K562 (cell line): ENCODE data around the gene UNC93B1. TPM values are rescaled to one million over a fixed set of nuclear protein-coding genes. Genes with fewer than 3 reads are reported as not detected.

Experiments
- FUS ChIP-seq: fragments of 200-400 bp; formaldehyde crosslinking; optimal IDR thresholded peaks from 2 replicates; pipeline ENCODE3; 2017; ENCODE audit warnings: low read depth, low read length
- NR2F6 ChIP-seq: fragments of 450-650 bp; formaldehyde crosslinking; IDR thresholded peaks from 2 replicates; pipeline ENCODE4 v1.4.0; 2020; ENCODE audit warnings: mild to moderate bottlenecking
- polyA plus RNA-seq, 8 experiments: library from polyadenylated mRNA; depleted of rRNA in 4 of 8; stranded (reverse) in 5 of 8; unstranded in 3 of 8; fragments of >200 nt; fragmentation: Nextera tagmentation in 2 of 8; fragmentation: Illumina TruSeq in 1 of 8; extraction: Ambion mirVana in 2 of 8; extraction: Trizol in 1 of 8; gene quantifications; 2 replicates each; pipeline versions ENCODE4 v1.2.1 to v1.2.3, GENCODE V29; 2011 to 2014; ENCODE audit warnings: inconsistent platforms in 1 of 8, missing spikeins in 1 of 8
- total RNA-seq, 7 experiments: library from RNA; depleted of rRNA in 6 of 7; stranded (reverse); fragments of >200 nt in 6 of 7; fragmentation: Illumina TruSeq in 2 of 7; extraction: Trizol in 2 of 7; gene quantifications; 2 replicates each; pipeline versions ENCODE4 v1.2.1 to v1.2.3, GENCODE V29; 2011 to 2021; ENCODE audit warnings: low replicate concordance in 1 of 7
- TF ChIP-seq, protein P1 (sequence below): fragments of 450-650 bp; IDR thresholded peaks from 2 replicates; pipeline ENCODE4 v1.6.1; 2016; ENCODE audit warnings: mild to moderate bottlenecking, moderate library complexity
- TF ChIP-seq, protein P2 (sequence below): sonication (generic); formaldehyde crosslinking; IDR thresholded peaks from 2 replicates; pipeline ENCODE4 v1.8.0; 2023; ENCODE audit warnings: missing genetic modification reagents, mild to moderate bottlenecking, borderline replicate concordance
- TF ChIP-seq, protein P3 (sequence below): sonication (generic); formaldehyde crosslinking; IDR thresholded peaks from 2 replicates; pipeline ENCODE4 v1.8.1; 2023; ENCODE audit warnings: mild to moderate bottlenecking, missing genetic modification reagents

Gene UNC93B1
- total and polyA plus RNA-seq, 9 of the 15 experiments (the other 6 are each of a cell fraction or from before 2014, with no cell fraction given) = 0.10 to 13.6 (median 6.5) TPM

DNA sequence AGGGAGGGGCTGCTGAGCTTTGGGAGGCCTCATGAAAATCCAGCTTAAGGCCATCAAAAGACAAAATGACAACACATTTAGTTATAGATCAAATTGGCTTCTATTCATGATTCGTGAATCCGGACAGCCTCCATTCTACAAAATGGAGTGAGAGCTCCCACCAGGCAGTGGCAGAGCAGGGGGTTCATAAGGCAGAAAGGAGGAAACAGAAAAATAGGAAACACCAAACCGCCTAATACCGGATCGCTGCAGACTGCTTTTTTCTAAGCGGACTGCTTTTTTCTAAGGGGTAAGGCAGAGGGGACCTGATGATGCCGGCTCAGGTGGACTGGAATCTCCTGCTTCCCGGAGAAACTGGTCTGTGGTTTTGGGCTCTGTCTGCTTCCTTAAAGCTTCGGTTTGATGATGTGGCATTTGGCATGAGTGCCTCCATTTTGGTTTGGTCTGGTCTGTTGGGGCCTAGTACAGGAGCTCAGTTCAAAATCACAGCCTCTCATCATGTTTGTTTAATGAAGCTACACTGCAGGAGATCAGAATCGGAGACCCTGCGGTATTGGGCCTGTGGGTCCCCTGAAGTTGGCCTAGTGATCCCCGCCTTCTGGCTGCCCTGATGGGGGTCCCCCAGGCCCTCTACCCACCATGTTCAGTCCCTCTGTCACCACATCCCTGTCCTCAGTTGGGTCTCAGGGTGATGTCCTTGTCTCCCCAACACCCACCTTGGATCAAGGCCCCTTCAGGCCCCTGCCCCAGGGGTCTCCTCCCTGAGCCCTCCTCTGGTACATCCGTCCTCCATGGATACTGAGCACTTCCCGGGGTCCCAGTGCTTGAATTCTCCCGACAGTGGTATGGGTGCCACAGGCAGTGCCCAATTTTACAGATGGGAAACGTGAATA lies 7.4 kb upstream of the UNC93B1 start (continued):
- TF ChIP-seq, protein P1, sequence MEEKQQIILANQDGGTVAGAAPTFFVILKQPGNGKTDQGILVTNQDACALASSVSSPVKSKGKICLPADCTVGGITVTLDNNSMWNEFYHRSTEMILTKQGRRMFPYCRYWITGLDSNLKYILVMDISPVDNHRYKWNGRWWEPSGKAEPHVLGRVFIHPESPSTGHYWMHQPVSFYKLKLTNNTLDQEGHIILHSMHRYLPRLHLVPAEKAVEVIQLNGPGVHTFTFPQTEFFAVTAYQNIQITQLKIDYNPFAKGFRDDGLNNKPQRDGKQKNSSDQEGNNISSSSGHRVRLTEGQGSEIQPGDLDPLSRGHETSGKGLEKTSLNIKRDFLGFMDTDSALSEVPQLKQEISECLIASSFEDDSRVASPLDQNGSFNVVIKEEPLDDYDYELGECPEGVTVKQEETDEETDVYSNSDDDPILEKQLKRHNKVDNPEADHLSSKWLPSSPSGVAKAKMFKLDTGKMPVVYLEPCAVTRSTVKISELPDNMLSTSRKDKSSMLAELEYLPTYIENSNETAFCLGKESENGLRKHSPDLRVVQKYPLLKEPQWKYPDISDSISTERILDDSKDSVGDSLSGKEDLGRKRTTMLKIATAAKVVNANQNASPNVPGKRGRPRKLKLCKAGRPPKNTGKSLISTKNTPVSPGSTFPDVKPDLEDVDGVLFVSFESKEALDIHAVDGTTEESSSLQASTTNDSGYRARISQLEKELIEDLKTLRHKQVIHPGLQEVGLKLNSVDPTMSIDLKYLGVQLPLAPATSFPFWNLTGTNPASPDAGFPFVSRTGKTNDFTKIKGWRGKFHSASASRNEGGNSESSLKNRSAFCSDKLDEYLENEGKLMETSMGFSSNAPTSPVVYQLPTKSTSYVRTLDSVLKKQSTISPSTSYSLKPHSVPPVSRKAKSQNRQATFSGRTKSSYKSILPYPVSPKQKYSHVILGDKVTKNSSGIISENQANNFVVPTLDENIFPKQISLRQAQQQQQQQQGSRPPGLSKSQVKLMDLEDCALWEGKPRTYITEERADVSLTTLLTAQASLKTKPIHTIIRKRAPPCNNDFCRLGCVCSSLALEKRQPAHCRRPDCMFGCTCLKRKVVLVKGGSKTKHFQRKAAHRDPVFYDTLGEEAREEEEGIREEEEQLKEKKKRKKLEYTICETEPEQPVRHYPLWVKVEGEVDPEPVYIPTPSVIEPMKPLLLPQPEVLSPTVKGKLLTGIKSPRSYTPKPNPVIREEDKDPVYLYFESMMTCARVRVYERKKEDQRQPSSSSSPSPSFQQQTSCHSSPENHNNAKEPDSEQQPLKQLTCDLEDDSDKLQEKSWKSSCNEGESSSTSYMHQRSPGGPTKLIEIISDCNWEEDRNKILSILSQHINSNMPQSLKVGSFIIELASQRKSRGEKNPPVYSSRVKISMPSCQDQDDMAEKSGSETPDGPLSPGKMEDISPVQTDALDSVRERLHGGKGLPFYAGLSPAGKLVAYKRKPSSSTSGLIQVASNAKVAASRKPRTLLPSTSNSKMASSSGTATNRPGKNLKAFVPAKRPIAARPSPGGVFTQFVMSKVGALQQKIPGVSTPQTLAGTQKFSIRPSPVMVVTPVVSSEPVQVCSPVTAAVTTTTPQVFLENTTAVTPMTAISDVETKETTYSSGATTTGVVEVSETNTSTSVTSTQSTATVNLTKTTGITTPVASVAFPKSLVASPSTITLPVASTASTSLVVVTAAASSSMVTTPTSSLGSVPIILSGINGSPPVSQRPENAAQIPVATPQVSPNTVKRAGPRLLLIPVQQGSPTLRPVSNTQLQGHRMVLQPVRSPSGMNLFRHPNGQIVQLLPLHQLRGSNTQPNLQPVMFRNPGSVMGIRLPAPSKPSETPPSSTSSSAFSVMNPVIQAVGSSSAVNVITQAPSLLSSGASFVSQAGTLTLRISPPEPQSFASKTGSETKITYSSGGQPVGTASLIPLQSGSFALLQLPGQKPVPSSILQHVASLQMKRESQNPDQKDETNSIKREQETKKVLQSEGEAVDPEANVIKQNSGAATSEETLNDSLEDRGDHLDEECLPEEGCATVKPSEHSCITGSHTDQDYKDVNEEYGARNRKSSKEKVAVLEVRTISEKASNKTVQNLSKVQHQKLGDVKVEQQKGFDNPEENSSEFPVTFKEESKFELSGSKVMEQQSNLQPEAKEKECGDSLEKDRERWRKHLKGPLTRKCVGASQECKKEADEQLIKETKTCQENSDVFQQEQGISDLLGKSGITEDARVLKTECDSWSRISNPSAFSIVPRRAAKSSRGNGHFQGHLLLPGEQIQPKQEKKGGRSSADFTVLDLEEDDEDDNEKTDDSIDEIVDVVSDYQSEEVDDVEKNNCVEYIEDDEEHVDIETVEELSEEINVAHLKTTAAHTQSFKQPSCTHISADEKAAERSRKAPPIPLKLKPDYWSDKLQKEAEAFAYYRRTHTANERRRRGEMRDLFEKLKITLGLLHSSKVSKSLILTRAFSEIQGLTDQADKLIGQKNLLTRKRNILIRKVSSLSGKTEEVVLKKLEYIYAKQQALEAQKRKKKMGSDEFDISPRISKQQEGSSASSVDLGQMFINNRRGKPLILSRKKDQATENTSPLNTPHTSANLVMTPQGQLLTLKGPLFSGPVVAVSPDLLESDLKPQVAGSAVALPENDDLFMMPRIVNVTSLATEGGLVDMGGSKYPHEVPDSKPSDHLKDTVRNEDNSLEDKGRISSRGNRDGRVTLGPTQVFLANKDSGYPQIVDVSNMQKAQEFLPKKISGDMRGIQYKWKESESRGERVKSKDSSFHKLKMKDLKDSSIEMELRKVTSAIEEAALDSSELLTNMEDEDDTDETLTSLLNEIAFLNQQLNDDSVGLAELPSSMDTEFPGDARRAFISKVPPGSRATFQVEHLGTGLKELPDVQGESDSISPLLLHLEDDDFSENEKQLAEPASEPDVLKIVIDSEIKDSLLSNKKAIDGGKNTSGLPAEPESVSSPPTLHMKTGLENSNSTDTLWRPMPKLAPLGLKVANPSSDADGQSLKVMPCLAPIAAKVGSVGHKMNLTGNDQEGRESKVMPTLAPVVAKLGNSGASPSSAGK = no peak
- TF ChIP-seq NR2F6 (CRISPR knock-in tag) (no peak), FUS (no peak)
- TF ChIP-seq, protein P2, sequence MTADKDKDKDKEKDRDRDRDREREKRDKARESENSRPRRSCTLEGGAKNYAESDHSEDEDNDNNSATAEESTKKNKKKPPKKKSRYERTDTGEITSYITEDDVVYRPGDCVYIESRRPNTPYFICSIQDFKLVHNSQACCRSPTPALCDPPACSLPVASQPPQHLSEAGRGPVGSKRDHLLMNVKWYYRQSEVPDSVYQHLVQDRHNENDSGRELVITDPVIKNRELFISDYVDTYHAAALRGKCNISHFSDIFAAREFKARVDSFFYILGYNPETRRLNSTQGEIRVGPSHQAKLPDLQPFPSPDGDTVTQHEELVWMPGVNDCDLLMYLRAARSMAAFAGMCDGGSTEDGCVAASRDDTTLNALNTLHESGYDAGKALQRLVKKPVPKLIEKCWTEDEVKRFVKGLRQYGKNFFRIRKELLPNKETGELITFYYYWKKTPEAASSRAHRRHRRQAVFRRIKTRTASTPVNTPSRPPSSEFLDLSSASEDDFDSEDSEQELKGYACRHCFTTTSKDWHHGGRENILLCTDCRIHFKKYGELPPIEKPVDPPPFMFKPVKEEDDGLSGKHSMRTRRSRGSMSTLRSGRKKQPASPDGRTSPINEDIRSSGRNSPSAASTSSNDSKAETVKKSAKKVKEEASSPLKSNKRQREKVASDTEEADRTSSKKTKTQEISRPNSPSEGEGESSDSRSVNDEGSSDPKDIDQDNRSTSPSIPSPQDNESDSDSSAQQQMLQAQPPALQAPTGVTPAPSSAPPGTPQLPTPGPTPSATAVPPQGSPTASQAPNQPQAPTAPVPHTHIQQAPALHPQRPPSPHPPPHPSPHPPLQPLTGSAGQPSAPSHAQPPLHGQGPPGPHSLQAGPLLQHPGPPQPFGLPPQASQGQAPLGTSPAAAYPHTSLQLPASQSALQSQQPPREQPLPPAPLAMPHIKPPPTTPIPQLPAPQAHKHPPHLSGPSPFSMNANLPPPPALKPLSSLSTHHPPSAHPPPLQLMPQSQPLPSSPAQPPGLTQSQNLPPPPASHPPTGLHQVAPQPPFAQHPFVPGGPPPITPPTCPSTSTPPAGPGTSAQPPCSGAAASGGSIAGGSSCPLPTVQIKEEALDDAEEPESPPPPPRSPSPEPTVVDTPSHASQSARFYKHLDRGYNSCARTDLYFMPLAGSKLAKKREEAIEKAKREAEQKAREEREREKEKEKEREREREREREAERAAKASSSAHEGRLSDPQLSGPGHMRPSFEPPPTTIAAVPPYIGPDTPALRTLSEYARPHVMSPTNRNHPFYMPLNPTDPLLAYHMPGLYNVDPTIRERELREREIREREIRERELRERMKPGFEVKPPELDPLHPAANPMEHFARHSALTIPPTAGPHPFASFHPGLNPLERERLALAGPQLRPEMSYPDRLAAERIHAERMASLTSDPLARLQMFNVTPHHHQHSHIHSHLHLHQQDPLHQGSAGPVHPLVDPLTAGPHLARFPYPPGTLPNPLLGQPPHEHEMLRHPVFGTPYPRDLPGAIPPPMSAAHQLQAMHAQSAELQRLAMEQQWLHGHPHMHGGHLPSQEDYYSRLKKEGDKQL (CRISPR knock-in tag) = no peak
- TF ChIP-seq, protein P3, sequence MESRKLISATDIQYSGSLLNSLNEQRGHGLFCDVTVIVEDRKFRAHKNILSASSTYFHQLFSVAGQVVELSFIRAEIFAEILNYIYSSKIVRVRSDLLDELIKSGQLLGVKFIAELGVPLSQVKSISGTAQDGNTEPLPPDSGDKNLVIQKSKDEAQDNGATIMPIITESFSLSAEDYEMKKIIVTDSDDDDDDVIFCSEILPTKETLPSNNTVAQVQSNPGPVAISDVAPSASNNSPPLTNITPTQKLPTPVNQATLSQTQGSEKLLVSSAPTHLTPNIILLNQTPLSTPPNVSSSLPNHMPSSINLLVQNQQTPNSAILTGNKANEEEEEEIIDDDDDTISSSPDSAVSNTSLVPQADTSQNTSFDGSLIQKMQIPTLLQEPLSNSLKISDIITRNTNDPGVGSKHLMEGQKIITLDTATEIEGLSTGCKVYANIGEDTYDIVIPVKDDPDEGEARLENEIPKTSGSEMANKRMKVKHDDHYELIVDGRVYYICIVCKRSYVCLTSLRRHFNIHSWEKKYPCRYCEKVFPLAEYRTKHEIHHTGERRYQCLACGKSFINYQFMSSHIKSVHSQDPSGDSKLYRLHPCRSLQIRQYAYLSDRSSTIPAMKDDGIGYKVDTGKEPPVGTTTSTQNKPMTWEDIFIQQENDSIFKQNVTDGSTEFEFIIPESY (CRISPR knock-in tag) = no peak
